ENCODE measurements around the gene USP20. TPM values are rescaled to one million over a fixed set of nuclear protein-coding genes. Genes with fewer than 3 reads are reported as not detected.

USP20 gene
- total RNA-seq, 1 experiment from 2014 or later = 27.7 TPM

Other genes with a start within 250 kb of the USP20 start
- not detected in 2 replicates for gene C9orf50, start 214.4 kb upstream of the USP20 start, total RNA-seq (2014; rRNA removed; shearing (Covaris generic))
- 107 and 123 TPM in 2 replicates for gene NTMT1, start 209.3 kb upstream of the USP20 start, total RNA-seq (2014; rRNA removed; shearing (Covaris generic))
- gene ASB6, start 193.3 kb upstream of the USP20 start, total RNA-seq (2014; rRNA removed; shearing (Covaris generic)) = 37.2 and 49.7 TPM in 2 replicates
- gene PRRX2, start 169.8 kb upstream of the USP20 start, total RNA-seq (2014; rRNA removed; shearing (Covaris generic)) = not detected in 2 replicates
- 2.5 and 4.8 TPM in 2 replicates for gene PTGES, start 82.4 kb upstream of the USP20 start, total RNA-seq (2014; rRNA removed; shearing (Covaris generic))
- gene TOR1B, start 32.3 kb upstream of the USP20 start, total RNA-seq (2014; rRNA removed; shearing (Covaris generic)) = 16.5 and 16.7 TPM in 2 replicates
- gene TOR1A, start 11.3 kb upstream of the USP20 start, total RNA-seq (2014; rRNA removed; shearing (Covaris generic)) = 30.8 and 43.1 TPM in 2 replicates
- gene C9orf78, start 183 bp upstream of the USP20 start, total RNA-seq (2014; rRNA removed; shearing (Covaris generic)) = 23.4 and 49.4 TPM in 2 replicates
- 7.5 and 16.6 TPM in 2 replicates for gene FNBP1, start 207.7 kb downstream of the USP20 start, total RNA-seq (2014; rRNA removed; shearing (Covaris generic))
- gene GPR107, start 218.4 kb downstream of the USP20 start, total RNA-seq (2014; rRNA removed; shearing (Covaris generic)) = 8.6 and 9.7 TPM in 2 replicates